AG04449 (cell line): Measurements from ENCODE around the gene CAPZB.

Experiments used
- CTCF ChIA-PET: fragments of 350-600 bp; formaldehyde crosslinking; extraction: SDS; loops from one replicate; lab custom pipeline; 2021; ENCODE audit warnings: antibody characterized with exemption; lab: Yijun Ruan, JAX
- POLR2A ChIA-PET: fragments of 400-600, 350-600 bp; formaldehyde crosslinking; extraction: SDS; loops from one replicate; lab custom pipeline; 2020; ENCODE audit warnings: antibody characterized with exemption, inconsistent platforms; lab: Yijun Ruan, JAX
- DNase-seq: peaks from one replicate; pipeline ENCODE4 v3.0.0-alpha.2; 2010; ENCODE audit warnings: low read depth, low spot score
- H3K4me3 ChIP-seq: 2 replicates; pipeline ENCODE4 v1.5.1; 2011; ENCODE audit warnings: low read depth, mild to moderate bottlenecking, control low read depth, low read length
- CTCF ChIP-seq: IDR thresholded peaks from one replicate; pipeline ENCODE4 v1.5.1; 2011; ENCODE audit warnings: mild to moderate bottlenecking, moderate library complexity, low read length, control low read depth, inconsistent platforms; ENCODE audit not compliant: insufficient read depth; ENCODE audit errors: missing control alignments

Gene CAPZB

DNA sequence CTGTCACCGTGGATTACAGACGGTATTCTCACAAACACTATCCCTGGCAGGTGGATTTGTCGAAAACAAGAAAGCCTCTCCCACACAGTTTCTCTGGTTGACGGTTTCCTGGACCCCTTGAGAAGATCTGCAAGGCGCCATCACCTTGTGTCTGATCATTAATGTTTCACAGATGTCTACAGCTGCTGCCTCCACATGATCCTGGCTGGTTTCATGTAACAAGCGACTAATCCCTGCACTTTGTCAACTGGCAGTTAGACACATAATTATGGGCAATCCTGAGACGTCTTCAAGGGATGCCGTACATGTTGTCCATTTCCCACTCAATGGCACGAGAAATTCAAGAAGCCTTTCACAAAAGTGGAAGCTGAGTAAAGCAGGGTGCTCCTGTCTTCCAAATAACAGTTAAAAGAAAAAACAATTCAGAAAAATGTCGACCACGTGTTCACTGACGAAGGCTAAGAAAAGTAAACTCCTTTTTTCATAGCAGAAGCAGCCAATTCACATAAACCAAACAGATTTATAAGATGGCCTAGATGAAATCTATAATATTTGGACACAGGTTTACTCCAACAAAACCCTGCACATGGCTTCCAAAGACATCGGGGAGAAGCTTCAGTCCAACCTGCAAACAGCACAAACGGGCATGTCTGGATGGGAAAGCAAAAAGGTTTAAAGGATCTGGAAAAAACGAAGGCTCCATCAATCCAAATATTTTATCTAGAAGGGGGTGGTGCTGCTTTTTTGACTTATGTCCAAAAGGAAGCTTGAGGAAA is 52.2 kb downstream of the CAPZB start:
- TF ChIP-seq CTCF: no peak
- CTCF ChIA-PET: interaction anchor here (1.0 to 1.4 kb wide), 5 partner anchors 8 to 220 kb away, joined by 3 to 5 read pairs (median 3); no protein-coding TSS in a partner anchor
- no peak overlapping the region for H3K4me3 ChIP-seq
- no peak for DNase-seq
- POLR2A ChIA-PET: no interaction called here

- no peak overlapping the region for H3K4me3 ChIP-seq
These were observed 54.9 kb downstream of the CAPZB start for GRCh38 chr1:19430121-19431068.

DNA sequence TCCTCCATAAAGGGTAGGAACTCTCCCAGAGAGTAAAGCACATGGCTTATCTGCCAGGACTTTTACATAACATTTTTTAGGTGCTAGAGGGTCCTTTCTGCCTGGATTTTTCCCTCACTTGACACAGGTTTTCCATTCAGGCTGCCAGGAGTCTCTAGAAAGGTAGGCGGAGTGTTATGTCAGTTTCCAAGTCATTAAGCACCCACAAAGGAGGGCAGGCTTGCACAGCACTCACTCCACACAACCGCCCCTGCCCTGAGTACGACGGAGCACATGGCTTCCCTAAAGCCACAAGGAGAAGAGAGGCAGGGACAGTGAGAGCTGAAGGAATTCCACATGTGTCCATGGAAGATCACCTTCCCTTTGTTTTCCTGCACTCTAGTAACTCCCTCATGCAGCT is 55.7 kb downstream of the CAPZB start:
- no peak for DNase-seq
- no peak for TF ChIP-seq CTCF
- POLR2A ChIA-PET: no interaction called here
- CTCF ChIA-PET: interaction anchor here (0.6 to 1.1 kb wide), 3 partner anchors 13 to 244 kb away, joined by 3 to 4 read pairs (median 3); no protein-coding TSS in a partner anchor
- H3K4me3 ChIP-seq: no peak overlapping the region

More at GRCh38 chr1:19430121-19431068, 54.9 kb downstream of the CAPZB start:
- DNase-seq: no peak
- ChIA-PET POLR2A (no interaction called here), CTCF (interaction anchor here (0.6 to 1.1 kb wide), 6 partner anchors 9 to 243 kb away, joined by 3 to 4 read pairs (median 3); no protein-coding TSS in a partner anchor)
- no peak for TF ChIP-seq CTCF

DNA sequence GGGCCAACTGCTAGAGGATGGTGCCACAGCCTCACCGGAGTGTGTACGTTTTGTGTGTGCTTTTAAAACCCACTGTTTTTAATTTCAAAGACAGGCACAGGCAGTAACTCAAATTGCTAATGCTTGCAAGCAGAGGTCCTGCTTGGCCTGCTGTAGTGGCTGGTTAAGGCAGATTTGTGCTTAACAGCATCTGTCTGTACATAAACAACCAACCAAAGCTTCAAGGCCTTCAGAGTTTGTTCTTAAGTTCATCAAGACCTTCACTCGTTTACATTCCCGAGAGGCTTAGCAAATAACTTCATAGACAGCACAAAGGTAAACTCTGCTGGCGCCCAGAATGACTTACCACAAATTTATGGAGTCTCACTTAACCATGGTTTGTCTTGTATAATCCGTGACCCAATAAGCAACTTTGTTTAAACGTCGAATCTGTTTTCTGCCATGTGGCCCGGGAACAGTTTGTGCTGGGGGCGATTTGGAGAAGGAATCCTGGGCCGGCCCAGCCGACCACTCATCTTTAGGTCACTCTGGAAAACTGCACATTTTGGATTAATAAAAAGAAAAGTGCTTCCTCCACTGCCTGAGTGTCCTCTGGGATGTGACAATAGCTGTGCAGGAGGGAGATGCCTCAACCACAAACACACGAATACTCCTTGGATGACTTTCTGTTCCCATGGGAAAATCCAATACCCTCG is 58.1 kb downstream of the CAPZB start:
- no peak for DNase-seq
- ChIA-PET POLR2A (no interaction called here), CTCF (interaction anchor here (1.0 to 3.2 kb wide), 3 partner anchors 8 to 28 kb away, joined by 3 to 10 read pairs (median 5); no protein-coding TSS in a partner anchor)
- no peak for TF ChIP-seq CTCF
- no peak overlapping the region for H3K4me3 ChIP-seq

DNA sequence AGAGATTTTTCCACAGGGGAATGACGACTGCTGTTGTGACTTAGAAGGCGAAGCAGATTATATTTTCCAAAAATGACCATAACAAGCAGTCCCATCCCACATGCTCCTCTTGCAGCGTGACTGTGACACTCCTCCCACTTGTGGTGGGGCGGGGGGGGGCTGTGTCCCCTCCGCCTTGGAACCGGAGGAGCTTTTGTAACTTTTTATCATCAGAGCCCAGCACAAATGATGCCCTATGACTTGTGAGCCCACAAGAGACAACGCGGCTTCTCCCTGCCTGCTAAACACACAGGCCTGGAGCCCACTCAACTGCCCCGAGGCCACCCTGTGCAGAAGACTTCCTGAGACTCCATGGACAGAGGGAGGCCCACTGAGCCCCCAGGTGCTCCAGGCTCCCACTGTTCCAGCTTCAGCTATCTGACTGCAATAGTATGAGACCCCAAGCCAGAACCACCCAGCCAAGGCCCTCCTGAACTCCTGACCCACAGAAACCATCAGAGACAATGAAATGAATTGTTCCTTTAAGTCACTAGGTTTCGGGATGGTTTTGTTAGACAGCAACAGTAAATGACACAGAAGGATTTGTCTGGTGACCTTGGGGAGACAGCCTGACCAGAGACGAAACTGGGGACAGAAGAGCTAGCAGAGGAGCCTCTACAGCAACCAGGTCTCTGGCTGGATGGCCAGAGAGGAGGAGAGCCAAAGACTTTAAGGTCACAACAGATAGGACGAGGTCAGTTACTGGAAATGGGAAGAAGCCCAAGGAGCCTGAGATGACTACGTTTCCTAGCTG is 58.8 kb downstream of the CAPZB start:
- H3K4me3 ChIP-seq: no peak overlapping the region
- ChIA-PET POLR2A (no interaction called here), CTCF (interaction anchor here (0.8 to 3.2 kb wide), 3 partner anchors 9 to 227 kb away, joined by 3 to 10 read pairs (median 5); no protein-coding TSS in a partner anchor)
- no peak for DNase-seq
- no peak for TF ChIP-seq CTCF
